HG03442 (cell line): Measurements from ENCODE around the gene HYOU1.
A peak's percentile ranks its signal among the peaks of the same experiment; 100 is the strongest.
"Not testable (repeated sequence)": the region's sequence is repeated elsewhere in the genome, so short reads cannot be mapped to it uniquely, and the experiment has no call there.

ENCODE experiments used
- ATAC-seq: cut with Tn5 transposase; IDR thresholded peaks from one replicate; pipeline ENCODE4 v1.9.1; 2021; ENCODE audit warnings: mild to moderate bottlenecking, moderate library complexity; ENCODE audit not compliant: unreplicated experiment

HYOU1 gene

GRCh38 chr11:119085437-119085847 is 28.4 kb upstream of the HYOU1 start:
- peak; percentile 8 for ATAC-seq

GRCh38 chr11:119084663-119085436 is 27.8 kb upstream of the HYOU1 start, which contains the start of gene HMBS:
TSS of gene HMBS (plus strand) at chr11:119084881. CDS start at chr11:119085034, 153 bp downstream.
- peak; percentile 87 for ATAC-seq

DNA sequence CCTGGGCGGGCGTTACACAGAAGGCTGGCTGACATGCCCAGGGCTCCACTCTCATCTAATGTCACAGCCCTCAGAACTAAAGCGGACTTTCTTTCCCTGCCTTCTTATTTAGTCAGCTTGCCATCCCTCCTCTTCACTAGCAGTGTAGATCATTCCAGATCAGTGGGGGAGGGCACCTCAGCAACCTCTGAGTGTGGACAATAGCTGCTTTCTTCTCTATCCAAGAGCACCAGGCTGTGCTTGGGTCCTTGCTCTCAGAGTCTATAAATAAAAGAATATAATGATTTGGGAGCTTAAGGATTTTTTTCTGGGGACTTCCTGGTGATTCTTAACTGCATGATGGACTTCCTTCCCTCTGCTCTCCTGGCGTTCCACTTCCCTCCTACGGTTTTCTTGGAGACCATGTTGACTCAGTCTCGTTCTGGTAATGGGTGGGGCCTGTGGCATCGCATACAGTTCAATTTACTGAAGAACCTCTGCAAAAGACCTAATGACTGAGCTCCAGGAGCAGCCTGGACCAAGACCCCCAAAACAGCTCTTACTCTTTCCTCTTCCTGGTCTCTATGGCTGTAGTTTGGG is 24.8 kb upstream of the HYOU1 start:
- no peak for ATAC-seq

- no peak for ATAC-seq
These were observed 21.8 kb upstream of the HYOU1 start for GRCh38 chr11:119078675-119079420.

DNA sequence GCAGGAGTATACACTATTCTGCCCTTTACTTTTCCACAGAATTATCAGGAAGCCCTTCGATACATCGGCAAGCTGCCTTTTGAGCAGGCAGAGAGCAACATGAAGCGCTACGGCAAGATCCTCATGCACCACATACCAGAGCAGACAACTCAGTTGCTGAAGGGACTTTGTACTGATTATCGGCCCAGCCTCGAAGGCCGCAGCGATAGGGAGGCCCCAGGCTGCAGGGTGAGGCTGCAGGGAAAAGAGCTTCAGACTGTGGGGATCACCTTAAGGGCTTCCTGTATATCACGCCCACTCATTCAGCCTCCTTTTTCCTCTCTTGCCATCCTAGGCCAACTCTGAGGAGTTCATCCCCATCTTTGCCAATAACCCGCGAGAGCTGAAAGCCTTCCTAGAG is 20.8 kb upstream of the HYOU1 start:
- no peak for ATAC-seq

- peak; percentile 89 for ATAC-seq
These were observed 10.6 kb upstream of the HYOU1 start, which contains the start of gene VPS11 for GRCh38 chr11:119067371-119068222. TSS of gene VPS11 (plus strand) at chr11:119067818. CDS start at chr11:119067824, 6 bp downstream.

GRCh38 chr11:119065369-119065768 is 8.4 kb upstream of the HYOU1 start:
- no peak for ATAC-seq

- no peak for ATAC-seq
These were observed 5.8 kb upstream of the HYOU1 start for GRCh38 chr11:119062779-119063178.

GRCh38 chr11:119061256-119061655 is 4.3 kb upstream of the HYOU1 start:
- no peak for ATAC-seq

GRCh38 chr11:119059128-119059527 is 2.1 kb upstream of the HYOU1 start:
- ATAC-seq: not testable (repeated sequence)

- peak; percentile 3 for ATAC-seq
These were observed 495 bp downstream of the HYOU1 start for GRCh38 chr11:119056421-119056999.

- no peak for ATAC-seq
These were observed 1.1 kb downstream of the HYOU1 start for GRCh38 chr11:119055901-119056300.

GRCh38 chr11:119054418-119054817 is 2.6 kb downstream of the HYOU1 start:
- no peak for ATAC-seq

- ATAC-seq: no peak
These were observed 4.7 kb downstream of the HYOU1 start for GRCh38 chr11:119052163-119052814.

DNA sequence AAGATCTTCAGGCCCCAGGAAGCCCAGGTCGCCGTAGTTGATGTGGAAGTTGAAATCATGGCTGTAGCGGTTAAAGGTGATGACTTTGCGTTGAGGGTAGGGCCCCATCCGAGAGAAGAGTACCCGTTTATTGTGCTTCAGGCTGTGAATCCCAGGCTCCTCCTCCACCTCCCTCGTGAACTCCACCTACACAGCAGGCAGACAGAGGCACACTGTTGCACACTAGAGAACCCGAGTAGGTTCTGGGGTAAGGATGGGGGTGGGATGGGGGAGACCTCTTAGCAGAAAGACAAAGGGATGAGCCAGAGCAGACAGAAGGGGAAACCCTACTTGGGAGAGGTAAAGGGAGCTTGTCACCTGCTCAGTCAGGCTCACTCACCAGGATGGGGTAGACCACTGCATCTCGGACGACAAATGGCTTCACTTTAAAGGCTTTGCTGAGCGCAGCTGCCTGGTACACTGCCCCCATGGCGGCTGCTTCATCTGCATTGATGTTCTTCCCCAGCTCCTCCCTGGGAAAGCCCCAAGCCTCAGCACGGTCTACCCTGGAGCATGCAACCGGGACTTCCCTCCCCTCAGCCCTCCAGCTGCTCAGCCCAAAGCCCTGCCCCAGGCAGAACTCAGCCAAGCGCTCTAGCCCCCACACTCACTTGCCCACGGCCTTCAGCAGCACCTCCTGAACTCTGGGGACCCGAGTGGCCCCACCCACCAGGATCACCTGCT is 5.4 kb downstream of the HYOU1 start:
- ATAC-seq: no peak

DNA sequence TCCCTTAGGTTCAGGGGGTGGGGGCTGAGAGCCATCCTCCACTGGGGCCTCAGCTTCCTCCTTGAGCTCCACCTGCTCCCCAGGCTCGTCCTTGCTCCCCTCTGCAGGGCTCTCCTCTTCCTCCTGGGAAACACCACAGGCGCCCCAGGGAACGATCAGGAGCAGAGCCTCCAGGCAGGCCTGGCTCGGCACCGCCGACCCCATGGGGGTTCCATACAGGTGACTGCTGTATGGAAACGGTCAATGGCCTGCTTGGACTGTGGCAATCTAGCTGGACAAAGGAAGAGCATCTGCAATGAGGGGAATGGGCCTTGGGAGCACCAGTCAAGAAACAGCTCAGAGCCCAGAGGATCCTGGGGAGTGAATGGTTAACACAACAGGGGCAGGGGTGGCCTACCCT is 7.9 kb downstream of the HYOU1 start:
- no peak for ATAC-seq

- no peak for ATAC-seq
These were observed 8.4 kb downstream of the HYOU1 start for GRCh38 chr11:119048644-119049043.

DNA sequence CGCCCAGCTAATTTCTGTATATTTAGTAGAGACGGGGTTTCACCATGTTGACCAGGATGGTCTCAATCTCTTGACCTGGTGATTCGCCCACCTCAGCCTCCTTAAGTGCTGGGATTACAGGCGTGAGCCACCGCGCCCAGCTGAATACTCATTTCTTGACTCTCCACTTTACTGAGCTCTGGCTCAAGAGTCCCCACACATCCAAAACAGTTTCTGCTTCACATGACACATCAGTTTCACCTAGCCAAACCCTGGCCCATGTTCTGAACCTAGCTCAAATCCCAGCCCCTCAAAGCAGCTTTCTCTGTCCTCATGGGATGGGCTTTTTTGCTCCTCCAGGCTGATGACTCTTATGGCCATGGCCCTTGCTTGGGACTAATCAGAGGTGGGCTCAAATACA is 9.8 kb downstream of the HYOU1 start:
- ATAC-seq: no peak

- no peak for ATAC-seq
These were observed 10.5 kb downstream of the HYOU1 start for GRCh38 chr11:119046489-119046888.
